HepG2 (cell line): Measurements from ENCODE around the gene ADAM15. TPM values are rescaled to one million over a fixed set of nuclear protein-coding genes. Genes with fewer than 3 reads are reported as not detected.

ENCODE experiments used
- CEBPG ChIP-seq: IDR thresholded peaks from 2 replicates; pipeline ENCODE4 v1.6.1; 2016
- FOSL1 ChIP-seq: sonication (generic); formaldehyde crosslinking; IDR thresholded peaks from 2 replicates; pipeline ENCODE4 v1.9.0; 2021; ENCODE audit warnings: missing genetic modification reagents, borderline replicate concordance
- FOXK1 ChIP-seq: sonication (generic); formaldehyde crosslinking; IDR thresholded peaks from 2 replicates; pipeline ENCODE4 v1.4.0; 2020; ENCODE audit warnings: low read depth, missing genetic modification reagents, borderline replicate concordance
- FOXP1 ChIP-seq, 2 experiments: fragments of 450-650 bp in 1 of 2; IDR thresholded peaks; 2 replicates each; pipeline ENCODE4 v1.6.1; 2017 to 2018; ENCODE audit warnings: antibody characterized with exemption in 1 of 2
- HDAC1 ChIP-seq: sonication (generic); formaldehyde crosslinking; IDR thresholded peaks from 2 replicates; pipeline ENCODE4 v1.5.1; 2020; ENCODE audit warnings: mild to moderate bottlenecking, missing genetic modification reagents
- RELA ChIP-seq: sonication (generic); formaldehyde crosslinking; IDR thresholded peaks from 2 replicates; pipeline ENCODE4 v1.4.0; 2020; ENCODE audit warnings: missing genetic modification reagents
- SALL1 ChIP-seq: sonication (generic); formaldehyde crosslinking; IDR thresholded peaks from 2 replicates; pipeline ENCODE4 v1.8.0; 2022; ENCODE audit warnings: mild to moderate bottlenecking, missing genetic modification reagents
- STAG1 ChIP-seq: sonication (generic); formaldehyde crosslinking; IDR thresholded peaks from 2 replicates; pipeline ENCODE4 v1.4.0; 2020; ENCODE audit warnings: missing genetic modification reagents
- TBX2 ChIP-seq: sonication (generic); formaldehyde crosslinking; IDR thresholded peaks from 2 replicates; pipeline ENCODE4 v1.5.0; 2020; ENCODE audit warnings: missing genetic modification reagents, mild to moderate bottlenecking, borderline replicate concordance
- ZKSCAN1 ChIP-seq: fragments of 150-350 bp; IDR thresholded peaks from 2 replicates; pipeline ENCODE4 v1.6.1; 2014; ENCODE audit warnings: low read length
- ZNF232 ChIP-seq: sonication (generic); formaldehyde crosslinking; IDR thresholded peaks from 2 replicates; pipeline ENCODE4 v1.4.0; 2020; ENCODE audit warnings: missing genetic modification reagents, borderline replicate concordance
- ZNF292 ChIP-seq: sonication (generic); formaldehyde crosslinking; IDR thresholded peaks from 2 replicates; pipeline ENCODE4 v1.8.1; 2022; ENCODE audit warnings: mild to moderate bottlenecking, low read depth, missing genetic modification reagents, borderline replicate concordance
- ZNF326 ChIP-seq: sonication (generic); formaldehyde crosslinking; IDR thresholded peaks from 2 replicates; pipeline ENCODE4 v1.4.0; 2020; ENCODE audit warnings: missing genetic modification reagents, borderline replicate concordance
- ZNF343 ChIP-seq: sonication (generic); formaldehyde crosslinking; IDR thresholded peaks from 2 replicates; pipeline ENCODE4 v1.4.0; 2020; ENCODE audit warnings: mild to moderate bottlenecking, missing genetic modification reagents
- ZNF713 ChIP-seq: sonication (generic); formaldehyde crosslinking; IDR thresholded peaks from 2 replicates; pipeline ENCODE4 v1.4.0; 2020; ENCODE audit warnings: mild to moderate bottlenecking, missing genetic modification reagents
- ZNF850 ChIP-seq: sonication (generic); formaldehyde crosslinking; conservative IDR thresholded peaks from 2 replicates; pipeline ENCODE4 v1.9.0; 2021; ENCODE audit warnings: mild to moderate bottlenecking, missing genetic modification reagents
- polyA plus RNA-seq, 8 experiments: library from polyadenylated mRNA; depleted of rRNA in 3 of 8; stranded (reverse) in 7 of 8; unstranded in 1 of 8; fragments of >200 nt; fragmentation: Illumina TruSeq in 4 of 8; extraction: Trizol in 4 of 8; gene quantifications; 2 replicates each; pipeline versions ENCODE4 v1.2.1 to v1.2.3, GENCODE V29; 2011 to 2016; ENCODE audit warnings: low read depth in 4 of 8, missing spikeins in 1 of 8, mixed read lengths in 1 of 8; ENCODE audit not compliant: insufficient read depth in 1 of 8
- total RNA-seq, 5 experiments: library from RNA; depleted of rRNA; stranded (reverse); fragments of >200 nt; fragmentation: Illumina TruSeq; extraction: Trizol; gene quantifications; 2 replicates each; pipeline ENCODE4 v1.2.3, GENCODE V29; 2016; ENCODE audit warnings: low read depth in 1 of 5
- TF ChIP-seq, protein P1 (sequence below): sonication (generic); formaldehyde crosslinking; IDR thresholded peaks from 2 replicates; pipeline ENCODE4 v1.5.0; 2020; ENCODE audit warnings: missing genetic modification reagents, mild to moderate bottlenecking, borderline replicate concordance
- TF ChIP-seq, protein P2 (sequence below): sonication (generic); formaldehyde crosslinking; IDR thresholded peaks from 2 replicates; pipeline ENCODE4 v1.8.1; 2023; ENCODE audit warnings: mild to moderate bottlenecking, moderate library complexity, missing genetic modification reagents
- TF ChIP-seq, protein P3 (sequence below): sonication (generic); formaldehyde crosslinking; IDR thresholded peaks from 2 replicates; pipeline ENCODE4 v1.9.0; 2022; ENCODE audit warnings: missing genetic modification reagents, mild to moderate bottlenecking, borderline replicate concordance
- TF ChIP-seq, protein P4 (sequence below): sonication (generic); formaldehyde crosslinking; IDR thresholded peaks from 2 replicates; pipeline ENCODE4 v1.4.0; 2020; ENCODE audit warnings: missing genetic modification reagents
- TF ChIP-seq, protein P5 (sequence below): IDR thresholded peaks from 2 replicates; pipeline ENCODE4 v1.6.1; 2016; ENCODE audit warnings: missing compliant biosample characterization, missing genetic modification reagents, borderline replicate concordance

ADAM15 gene
- total and polyA plus RNA-seq, 2 of the 13 experiments (the other 11 are each of a cell fraction or from before 2014, with no cell fraction given), result 17.9 to 25.6 TPM

DNA sequence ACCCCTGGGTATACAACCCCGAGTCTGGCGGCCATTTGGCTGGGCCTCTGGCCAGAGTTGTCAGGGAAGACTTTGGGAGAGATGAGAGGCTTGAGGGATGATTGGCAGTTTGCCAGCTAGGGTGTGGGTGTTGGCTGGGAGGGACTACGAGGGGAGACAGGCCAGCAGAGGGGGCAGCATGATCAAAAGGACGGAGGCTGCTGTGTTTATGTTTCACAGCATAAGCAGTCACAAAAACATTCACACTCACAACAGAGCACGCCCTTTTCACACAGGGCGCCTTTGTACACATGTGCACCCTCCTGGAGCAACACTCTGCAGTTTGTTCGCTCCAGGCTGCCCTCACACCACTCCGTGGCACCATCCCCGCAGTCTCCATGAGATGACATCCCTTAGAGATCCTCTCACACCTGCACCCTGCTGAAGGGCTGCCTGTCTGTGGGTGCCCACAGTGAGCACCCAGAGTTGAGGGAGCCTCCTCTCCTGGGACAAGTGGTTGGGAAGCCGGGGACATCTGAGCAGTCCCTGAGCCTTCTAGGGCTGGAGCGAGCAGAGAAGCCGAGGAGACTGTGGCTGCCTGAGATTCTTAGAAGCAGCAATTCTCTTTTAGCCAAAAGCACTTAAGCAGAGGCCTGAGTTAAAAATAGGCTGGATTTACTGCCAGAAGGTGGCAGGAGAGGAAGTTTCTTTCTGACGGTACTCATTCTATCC is 43.0 kb downstream of the ADAM15 start (continued):
- no peak for TF ChIP-seq FOXP1 (IDR thresholded peaks at IDR 0.05)
- TF ChIP-seq FOXP1 (CRISPR knock-in tag; IDR thresholded peaks at IDR 0.05), result peak; percentile 42; the same call in 1 of the 2 replicates
- TF ChIP-seq ZNF292 (CRISPR knock-in tag), result 0 out of 2 replicates have a peak, but pooled peaks have one; percentile 55
- TF ChIP-seq TBX2 (CRISPR knock-in tag), result peak; percentile 49; the same call in 1 of the 2 replicates
- TF ChIP-seq, protein P1, sequence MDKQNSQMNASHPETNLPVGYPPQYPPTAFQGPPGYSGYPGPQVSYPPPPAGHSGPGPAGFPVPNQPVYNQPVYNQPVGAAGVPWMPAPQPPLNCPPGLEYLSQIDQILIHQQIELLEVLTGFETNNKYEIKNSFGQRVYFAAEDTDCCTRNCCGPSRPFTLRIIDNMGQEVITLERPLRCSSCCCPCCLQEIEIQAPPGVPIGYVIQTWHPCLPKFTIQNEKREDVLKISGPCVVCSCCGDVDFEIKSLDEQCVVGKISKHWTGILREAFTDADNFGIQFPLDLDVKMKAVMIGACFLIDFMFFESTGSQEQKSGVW (CRISPR knock-in tag), result no peak
- no peak for TF ChIP-seq RELA (CRISPR knock-in tag)
- TF ChIP-seq STAG1 (CRISPR knock-in tag), result peak; percentile 68
- TF ChIP-seq, protein P2, sequence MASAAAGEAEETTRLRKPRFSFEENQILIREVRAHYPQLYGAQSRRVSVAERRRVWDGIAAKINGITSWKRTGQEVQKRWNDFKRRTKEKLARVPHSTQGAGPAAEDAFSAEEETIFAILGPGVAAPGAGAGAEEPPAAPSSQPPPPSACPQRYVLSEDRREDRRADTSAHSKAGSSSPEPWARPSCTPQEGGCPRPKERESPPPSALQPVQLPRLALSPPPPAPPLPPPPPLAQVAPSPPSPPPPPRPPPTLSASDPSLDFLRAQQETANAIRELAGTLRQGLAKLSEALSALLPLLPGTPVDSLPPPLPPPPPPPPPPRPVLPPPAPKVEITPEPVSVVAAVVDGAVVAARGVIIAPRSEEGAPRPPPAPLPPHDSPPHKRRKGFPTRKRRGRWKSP (CRISPR knock-in tag), result 0 out of 2 replicates have a peak, but pooled peaks have one; percentile 25
- no peak for TF ChIP-seq ZNF850 (CRISPR knock-in tag)
- TF ChIP-seq ZNF713, result no peak
- peak; percentile 40; the same call in 1 of the 2 replicates for TF ChIP-seq SALL1 (CRISPR knock-in tag)
- TF ChIP-seq FOSL1 (CRISPR knock-in tag), result no peak
- no peak for TF ChIP-seq ZNF343 (CRISPR knock-in tag)
- TF ChIP-seq, protein P3, sequence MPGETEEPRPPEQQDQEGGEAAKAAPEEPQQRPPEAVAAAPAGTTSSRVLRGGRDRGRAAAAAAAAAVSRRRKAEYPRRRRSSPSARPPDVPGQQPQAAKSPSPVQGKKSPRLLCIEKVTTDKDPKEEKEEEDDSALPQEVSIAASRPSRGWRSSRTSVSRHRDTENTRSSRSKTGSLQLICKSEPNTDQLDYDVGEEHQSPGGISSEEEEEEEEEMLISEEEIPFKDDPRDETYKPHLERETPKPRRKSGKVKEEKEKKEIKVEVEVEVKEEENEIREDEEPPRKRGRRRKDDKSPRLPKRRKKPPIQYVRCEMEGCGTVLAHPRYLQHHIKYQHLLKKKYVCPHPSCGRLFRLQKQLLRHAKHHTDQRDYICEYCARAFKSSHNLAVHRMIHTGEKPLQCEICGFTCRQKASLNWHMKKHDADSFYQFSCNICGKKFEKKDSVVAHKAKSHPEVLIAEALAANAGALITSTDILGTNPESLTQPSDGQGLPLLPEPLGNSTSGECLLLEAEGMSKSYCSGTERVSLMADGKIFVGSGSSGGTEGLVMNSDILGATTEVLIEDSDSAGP (CRISPR knock-in tag), result peak; percentile 64; the same call in 1 of the 2 replicates
- TF ChIP-seq, protein P4, sequence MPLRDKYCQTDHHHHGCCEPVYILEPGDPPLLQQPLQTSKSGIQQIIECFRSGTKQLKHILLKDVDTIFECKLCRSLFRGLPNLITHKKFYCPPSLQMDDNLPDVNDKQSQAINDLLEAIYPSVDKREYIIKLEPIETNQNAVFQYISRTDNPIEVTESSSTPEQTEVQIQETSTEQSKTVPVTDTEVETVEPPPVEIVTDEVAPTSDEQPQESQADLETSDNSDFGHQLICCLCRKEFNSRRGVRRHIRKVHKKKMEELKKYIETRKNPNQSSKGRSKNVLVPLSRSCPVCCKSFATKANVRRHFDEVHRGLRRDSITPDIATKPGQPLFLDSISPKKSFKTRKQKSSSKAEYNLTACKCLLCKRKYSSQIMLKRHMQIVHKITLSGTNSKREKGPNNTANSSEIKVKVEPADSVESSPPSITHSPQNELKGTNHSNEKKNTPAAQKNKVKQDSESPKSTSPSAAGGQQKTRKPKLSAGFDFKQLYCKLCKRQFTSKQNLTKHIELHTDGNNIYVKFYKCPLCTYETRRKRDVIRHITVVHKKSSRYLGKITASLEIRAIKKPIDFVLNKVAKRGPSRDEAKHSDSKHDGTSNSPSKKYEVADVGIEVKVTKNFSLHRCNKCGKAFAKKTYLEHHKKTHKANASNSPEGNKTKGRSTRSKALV (CRISPR knock-in tag), result 0 out of 2 replicates have a peak, but pooled peaks have one; percentile 52
- peak; percentile 35; the same call in 1 of the 2 replicates for TF ChIP-seq FOXK1 (CRISPR knock-in tag)
- TF ChIP-seq ZKSCAN1, result no peak
- TF ChIP-seq CEBPG, result no peak
- TF ChIP-seq ZNF232 (CRISPR knock-in tag), result no peak
- TF ChIP-seq HDAC1, result peak; percentile 55
- TF ChIP-seq, protein P5, sequence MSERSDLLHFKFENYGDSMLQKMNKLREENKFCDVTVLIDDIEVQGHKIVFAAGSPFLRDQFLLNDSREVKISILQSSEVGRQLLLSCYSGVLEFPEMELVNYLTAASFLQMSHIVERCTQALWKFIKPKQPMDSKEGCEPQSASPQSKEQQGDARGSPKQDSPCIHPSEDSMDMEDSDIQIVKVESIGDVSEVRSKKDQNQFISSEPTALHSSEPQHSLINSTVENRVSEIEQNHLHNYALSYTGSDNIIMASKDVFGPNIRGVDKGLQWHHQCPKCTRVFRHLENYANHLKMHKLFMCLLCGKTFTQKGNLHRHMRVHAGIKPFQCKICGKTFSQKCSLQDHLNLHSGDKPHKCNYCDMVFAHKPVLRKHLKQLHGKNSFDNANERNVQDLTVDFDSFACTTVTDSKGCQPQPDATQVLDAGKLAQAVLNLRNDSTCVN (CRISPR knock-in tag), result no peak
- TF ChIP-seq ZNF326 (CRISPR knock-in tag), result no peak
